ENCODE measurements around the gene IER3.
A peak's percentile ranks its signal among the peaks of the same experiment; 100 is the strongest.

Gene IER3

GRCh38 chr6:30774701-30775100, 30.4 kb upstream of the IER3 start:
- TF ChIP-seq FOXM1 (IDR thresholded peaks at IDR 0.05; ENCODE audit: borderline replicate concordance, low read depth) = no peak
- TF ChIP-seq USF1 (IDR thresholded peaks at IDR 0.05) = no peak
- no peak for TF ChIP-seq TAF1 (IDR thresholded peaks at IDR 0.05; ENCODE audit: low read depth)
- no peak for TF ChIP-seq EP300 (IDR thresholded peaks at IDR 0.05; ENCODE audit: borderline replicate concordance)
- TF ChIP-seq RAD21 (IDR thresholded peaks at IDR 0.05; ENCODE audit: low read depth) = no peak
- TF ChIP-seq TEAD4 (IDR thresholded peaks at IDR 0.05) = no peak
- no peak for TF ChIP-seq MAX (IDR thresholded peaks at IDR 0.05)

GRCh38 chr6:30770592-30770991, 26.2 kb upstream of the IER3 start:
- TF ChIP-seq NFIC (IDR thresholded peaks at IDR 0.05) = no peak
- TF ChIP-seq CEBPB (IDR thresholded peaks at IDR 0.05) = no peak
- TF ChIP-seq FOXM1 (IDR thresholded peaks at IDR 0.05; ENCODE audit: borderline replicate concordance, low read depth) = no peak
- TF ChIP-seq TAF1 (IDR thresholded peaks at IDR 0.05; ENCODE audit: low read depth) = no peak
- TF ChIP-seq EGR1 (IDR thresholded peaks at IDR 0.05) = no peak
- TF ChIP-seq CREB1 (IDR thresholded peaks at IDR 0.05; ENCODE audit: low read depth) = no peak
- TF ChIP-seq YY1 (IDR thresholded peaks at IDR 0.05; ENCODE audit: low read depth) = no peak
- TF ChIP-seq RAD21 (IDR thresholded peaks at IDR 0.05; ENCODE audit: low read depth) = no peak
- TF ChIP-seq USF1 (IDR thresholded peaks at IDR 0.05) = no peak
- no peak for TF ChIP-seq TCF12 (IDR thresholded peaks at IDR 0.05; ENCODE audit: low read depth)
- no peak for TF ChIP-seq EP300 (IDR thresholded peaks at IDR 0.05; ENCODE audit: borderline replicate concordance)
- no peak for TF ChIP-seq ZBTB7A (IDR thresholded peaks at IDR 0.05; ENCODE audit: low read depth)
- TF ChIP-seq REST (IDR thresholded peaks at IDR 0.05; ENCODE audit: low read depth) = no peak
- TF ChIP-seq MAX (IDR thresholded peaks at IDR 0.05) = no peak
- no peak for TF ChIP-seq TEAD4 (IDR thresholded peaks at IDR 0.05)

GRCh38 chr6:30769853-30770524, 25.6 kb upstream of the IER3 start:
- TF ChIP-seq CREB1 (IDR thresholded peaks at IDR 0.05; ENCODE audit: low read depth) (no peak), EP300 (IDR thresholded peaks at IDR 0.05; ENCODE audit: borderline replicate concordance) (no peak), USF1 (IDR thresholded peaks at IDR 0.05) (no peak), TCF12 (IDR thresholded peaks at IDR 0.05; ENCODE audit: low read depth) (no peak), REST (IDR thresholded peaks at IDR 0.05; ENCODE audit: low read depth) (no peak), FOXM1 (IDR thresholded peaks at IDR 0.05; ENCODE audit: borderline replicate concordance, low read depth) (no peak)

- TF ChIP-seq TEAD4 (IDR thresholded peaks at IDR 0.05) (peak; percentile 85), ZBTB7A (IDR thresholded peaks at IDR 0.05; ENCODE audit: low read depth) (no peak), CREB1 (IDR thresholded peaks at IDR 0.05; ENCODE audit: low read depth) (no peak), TCF12 (IDR thresholded peaks at IDR 0.05; ENCODE audit: low read depth) (peak; percentile 81), CEBPB (IDR thresholded peaks at IDR 0.05) (no peak), MAX (IDR thresholded peaks at IDR 0.05) (peak; percentile 44), YY1 (IDR thresholded peaks at IDR 0.05; ENCODE audit: low read depth) (0 out of 2 replicates have a peak, but pooled peaks have one; percentile 23), FOXM1 (IDR thresholded peaks at IDR 0.05; ENCODE audit: borderline replicate concordance, low read depth) (peak; percentile 42; the same call in 1 of the 2 replicates), TAF1 (IDR thresholded peaks at IDR 0.05; ENCODE audit: low read depth) (no peak), REST (IDR thresholded peaks at IDR 0.05; ENCODE audit: low read depth) (no peak), USF1 (IDR thresholded peaks at IDR 0.05) (no peak), RAD21 (IDR thresholded peaks at IDR 0.05; ENCODE audit: low read depth) (no peak), NFIC (IDR thresholded peaks at IDR 0.05) (peak; percentile 57; the same call in 1 of the 2 replicates), EP300 (IDR thresholded peaks at IDR 0.05; ENCODE audit: borderline replicate concordance) (peak; percentile 77), EGR1 (IDR thresholded peaks at IDR 0.05) (peak; percentile 19; the same call in 1 of the 2 replicates)
Measured at GRCh38 chr6:30769088-30769852, 24.9 kb upstream of the IER3 start.

Measured in Ishikawa (cell line).